ENCODE results near the gene ARHGEF25. TPM values are rescaled to one million over a fixed set of nuclear protein-coding genes. Genes with fewer than 3 reads are reported as not detected.
"Not testable (repeated sequence)": the region's sequence is repeated elsewhere in the genome, so short reads cannot be mapped to it uniquely, and the experiment has no call there.

Gene ARHGEF25
- total RNA-seq, 4 donors from 2014 or later = 31.2 to 91.2 (median 48.8) TPM

GRCh38 chr12:57640175-57641042 lies 29.2 kb downstream of the ARHGEF25 start:
- 29 to 43% methylated on average over 7 of the region's 7 CpGs for WGBS, 2 donors
- Histone ChIP-seq H3K4me3 (no peak overlapping the region), H3K27me3 (no peaks in the 10 kb centered on the region)

GRCh38 chr12:57641699-57642442 lies 30.6 kb downstream of the ARHGEF25 start:
- Histone ChIP-seq H3K4me1 (no peaks in the 10 kb centered on the region), H3K27me3 (no peaks in the 10 kb centered on the region), H3K9me3 (peaks cover 0 to 10% (median 0%) of the 10 kb centered on the region in 4 donors), H3K36me3 (no peaks in the 10 kb centered on the region), H3K4me3 (no peak overlapping the region), H3K27ac (no peak overlapping the region)
- TF ChIP-seq POLR2A (IDR thresholded peaks at IDR 0.05) = no peak
- TF ChIP-seq EP300 (IDR thresholded peaks at IDR 0.05) = no peak
- no peak for TF ChIP-seq CTCF (IDR thresholded peaks at IDR 0.05)
- WGBS, 2 donors = 53 to 57% methylated on average over 5 of the region's 5 CpGs
- no peak for DNase-seq (ENCODE audit: low spot score in 2 of 2)

More at GRCh38 chr12:57640175-57641042, 29.2 kb downstream of the ARHGEF25 start:
- Histone ChIP-seq H3K4me1 (no peaks in the 10 kb centered on the region), H3K9me3 (no peaks in the 10 kb centered on the region), H3K27ac (no peak overlapping the region), H3K36me3 (no peaks in the 10 kb centered on the region)
- DNase-seq (ENCODE audit: low spot score in 2 of 2) = no peak
- TF ChIP-seq EP300 (IDR thresholded peaks at IDR 0.05) (no peak), POLR2A (IDR thresholded peaks at IDR 0.05) (no peak), CTCF (IDR thresholded peaks at IDR 0.05) (no peak)

- H3K36me3 ChIP-seq; H3K27me3 ChIP-seq; DNase-seq (ENCODE audit: low spot score in 2 of 2); H3K27ac ChIP-seq; H3K4me3 ChIP-seq; H3K4me1 ChIP-seq; H3K9me3 ChIP-seq: not testable (repeated sequence)
- 74 to 75% methylated on average over 13 of the region's 13 CpGs for WGBS, 2 donors
These were observed 34.9 kb downstream of the ARHGEF25 start for GRCh38 chr12:57645990-57646658.

- not testable (repeated sequence) for H3K4me1 ChIP-seq; H3K9me3 ChIP-seq; H3K4me3 ChIP-seq; H3K27me3 ChIP-seq; H3K27ac ChIP-seq; DNase-seq (ENCODE audit: low spot score in 2 of 2); H3K36me3 ChIP-seq
- 96 to 99% methylated on average over 6 to 8 of the region's 15 CpGs for WGBS, 2 donors
These were observed 35.4 kb downstream of the ARHGEF25 start for GRCh38 chr12:57646659-57647049.

- Histone ChIP-seq H3K27ac (no peak overlapping the region), H3K9me3 (no peaks in the 10 kb centered on the region), H3K36me3 (no peaks in the 10 kb centered on the region), H3K27me3 (no peaks in the 10 kb centered on the region), H3K4me3 (no peak overlapping the region), H3K4me1 (peaks cover 0 to 11% (median 0%) of the 10 kb centered on the region in 4 donors)
- no peak for TF ChIP-seq POLR2A (IDR thresholded peaks at IDR 0.05)
- TF ChIP-seq CTCF (IDR thresholded peaks at IDR 0.05) = no peak
- TF ChIP-seq EP300 (IDR thresholded peaks at IDR 0.05) = no peak
- WGBS, 2 donors = 60 to 65% methylated on average over 3 of the region's 3 CpGs
- DNase-seq (ENCODE audit: low spot score in 2 of 2) = no peak
These were observed 42.8 kb downstream of the ARHGEF25 start for GRCh38 chr12:57654042-57654441.
